ENCODE results near the gene FOXK2. TPM values are rescaled to one million over a fixed set of nuclear protein-coding genes. Genes with fewer than 3 reads are reported as not detected.

Gene FOXK2
- total RNA-seq (2022; extraction: Qiagen RNA extraction; ENCODE audit: low read depth): 44.3 to 63.1 TPM (median 54.7 TPM) in 5 replicates

DNA sequence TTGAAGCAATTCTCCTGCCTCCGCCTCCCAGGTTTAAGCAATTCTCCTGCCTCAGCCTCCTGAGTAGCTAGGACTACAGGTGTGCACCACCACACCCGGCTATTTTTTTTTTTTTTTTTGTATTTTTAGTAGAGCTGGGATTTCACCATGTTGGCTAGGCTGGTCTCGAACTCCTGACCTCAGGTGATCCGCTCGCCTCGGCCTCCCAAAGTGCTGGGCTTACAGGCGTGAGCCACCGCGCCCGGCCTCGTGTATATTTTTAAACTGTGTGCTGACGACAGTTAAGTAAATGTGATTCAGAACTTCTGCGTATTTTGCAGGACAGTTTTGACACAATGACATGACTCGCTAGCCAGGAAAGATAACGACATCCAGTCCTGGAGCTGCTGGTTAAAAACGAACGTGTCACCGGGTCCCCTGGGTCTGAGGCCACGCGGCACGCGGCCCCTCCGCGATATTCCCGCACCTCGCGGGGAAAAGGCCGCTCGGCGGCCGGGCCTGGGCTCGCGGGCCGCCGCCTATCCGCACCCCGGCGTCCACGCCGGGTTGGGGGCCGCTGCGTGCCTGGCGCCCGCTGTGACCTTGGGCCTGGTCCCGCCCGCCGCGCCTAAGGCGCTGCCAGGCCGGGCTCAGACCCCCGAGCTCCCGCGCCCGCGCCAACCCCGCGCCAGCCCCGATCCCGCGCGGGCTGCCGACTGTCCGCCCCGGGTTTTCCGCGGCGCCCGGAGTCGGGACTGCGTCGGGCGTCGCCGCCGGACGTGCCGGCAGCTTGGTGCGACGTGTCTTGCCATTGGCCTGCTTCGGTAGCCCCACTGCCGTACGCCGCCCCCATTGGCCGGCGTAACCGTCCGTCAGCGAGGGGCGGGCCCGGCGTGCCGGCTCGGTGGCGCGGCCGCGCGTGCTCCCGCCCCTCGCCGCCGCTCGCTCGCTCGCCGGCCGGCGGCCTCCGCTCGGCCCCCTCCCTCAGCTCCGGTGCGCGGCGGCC lies at the start of gene FOXK2:
TSS of gene FOXK2 (plus strand) at position 907 of the 985 bp plus-strand sequence. CDS start 157 bp downstream, outside the sequence.

DNA sequence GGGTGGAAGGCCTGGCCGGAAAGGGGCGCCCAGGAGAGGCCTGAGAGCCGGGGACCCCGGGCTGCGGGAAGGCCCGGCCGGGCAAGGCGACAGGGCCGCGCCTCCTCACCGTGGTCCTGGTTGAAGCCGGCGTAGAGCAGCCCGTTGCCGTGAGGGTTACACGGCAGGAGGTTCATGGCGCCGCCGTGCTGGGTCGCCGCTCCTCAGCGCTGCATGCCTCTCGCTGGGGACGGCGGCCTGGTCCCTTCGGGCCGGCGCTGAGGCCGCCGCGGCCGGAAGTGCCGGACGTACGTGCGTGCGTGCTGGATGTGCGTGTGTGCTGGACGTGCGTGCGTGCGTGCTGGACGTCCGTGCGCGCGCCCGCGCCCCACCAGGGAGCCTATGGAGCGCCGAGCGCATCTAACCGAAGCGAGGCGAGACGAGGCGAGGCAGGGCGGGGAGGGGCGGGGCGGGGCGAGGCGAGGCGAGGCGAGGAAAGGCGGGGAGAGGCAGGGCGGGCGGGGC lies 128.7 kb downstream of the FOXK2 start, which contains the start of gene WDR45B:
TSS of gene WDR45B (minus strand) at position 280 of the 504 bp plus-strand sequence. CDS start at position 176, 104 bp downstream.

Other genes with a start within 250 kb of the FOXK2 start
- 163 to 231 TPM (median 218 TPM) in 5 replicates for gene CSNK1D, start 246.0 kb upstream of the FOXK2 start, total RNA-seq (2022; extraction: Qiagen RNA extraction; ENCODE audit: low read depth)
- 0.11 TPM in 1 of 5 replicates, not detected in the others for gene CD7, start 202.1 kb upstream of the FOXK2 start, total RNA-seq (2022; extraction: Qiagen RNA extraction; ENCODE audit: low read depth)
- gene SECTM1, start 186.0 kb upstream of the FOXK2 start, total RNA-seq (2022; extraction: Qiagen RNA extraction; ENCODE audit: low read depth): 1.4 to 4.2 TPM (median 1.8 TPM) in 5 replicates
- gene TEX19, start 160.5 kb upstream of the FOXK2 start, total RNA-seq (2022; extraction: Qiagen RNA extraction; ENCODE audit: low read depth): 0.34 to 0.83 TPM (median 0.43 TPM) in 5 replicates
- not detected in 5 replicates for gene UTS2R, start 148.0 kb upstream of the FOXK2 start, total RNA-seq (2022; extraction: Qiagen RNA extraction; ENCODE audit: low read depth)
- gene HEXD, start 101.4 kb upstream of the FOXK2 start, total RNA-seq (2022; extraction: Qiagen RNA extraction; ENCODE audit: low read depth): 9.1 to 16.3 TPM (median 13.9 TPM) in 5 replicates
- 13.4 to 25.8 TPM (median 23.9 TPM) in 5 replicates for gene OGFOD3, start 101.1 kb upstream of the FOXK2 start, total RNA-seq (2022; extraction: Qiagen RNA extraction; ENCODE audit: low read depth)
- 44.2 to 66.5 TPM (median 56.5 TPM) in 5 replicates for gene CYBC1, start 69.0 kb upstream of the FOXK2 start, total RNA-seq (2022; extraction: Qiagen RNA extraction; ENCODE audit: low read depth)
- 45.5 to 57.0 TPM (median 48.6 TPM) in 5 replicates for gene NARF, start 61.0 kb upstream of the FOXK2 start, total RNA-seq (2022; extraction: Qiagen RNA extraction; ENCODE audit: low read depth)
- gene WDR45B, start 128.7 kb downstream of the FOXK2 start, total RNA-seq (2022; extraction: Qiagen RNA extraction; ENCODE audit: low read depth): 87.9 to 93.2 TPM (median 91.2 TPM) in 5 replicates
- 10.8 to 18.9 TPM (median 17.7 TPM) in 5 replicates for gene RAB40B, start 179.0 kb downstream of the FOXK2 start, total RNA-seq (2022; extraction: Qiagen RNA extraction; ENCODE audit: low read depth)
- gene FN3KRP, start 197.0 kb downstream of the FOXK2 start, total RNA-seq (2022; extraction: Qiagen RNA extraction; ENCODE audit: low read depth): 60.6 to 70.3 TPM (median 66.1 TPM) in 5 replicates
- gene FN3K, start 215.9 kb downstream of the FOXK2 start, total RNA-seq (2022; extraction: Qiagen RNA extraction; ENCODE audit: low read depth): 6.3 to 10.2 TPM (median 9.0 TPM) in 5 replicates
- 56.6 to 82.1 TPM (median 79.3 TPM) in 5 replicates for gene TBCD, start 232.3 kb downstream of the FOXK2 start, total RNA-seq (2022; extraction: Qiagen RNA extraction; ENCODE audit: low read depth)

All from A549 treated with ZK216348 at 1 μM for 4 hours (cell line).